Activated B cell treated with CpG ODN at 0.5 μM for 24 hours (primary cell): ENCODE measurements around the gene DLEC1. TPM values are rescaled to one million over a fixed set of nuclear protein-coding genes. Genes with fewer than 3 reads are reported as not detected.

Experiments
- ATAC-seq: fragments of 200-7000 bp; cut with Tn5 transposase; one replicate; pipeline ENCODE4 v1.10.0; 2021; ENCODE audit warnings: low read depth, mild to moderate bottlenecking, moderate library complexity
- CTCF ChIA-PET: fragments of 350-600 bp; sonication (Branson Sonifier 250); formaldehyde crosslinking; loops from one replicate; lab custom pipeline; 2021; ENCODE audit warnings: antibody characterized with exemption; lab: Charles Lee
- POLR2A ChIA-PET: fragments of 350-600 bp; sonication (Branson Sonifier 250); formaldehyde crosslinking; loops from one replicate; lab custom pipeline; 2021; ENCODE audit warnings: antibody characterized with exemption; lab: Charles Lee
- DNase-seq: peaks from one replicate; pipeline ENCODE4 v3.0.0; 2022
- H3K27ac Mint-ChIP-seq: one replicate; pipeline ENCODE4 v1.8.0; 2020; ENCODE audit warnings: mixed read lengths
- H3K27me3 Mint-ChIP-seq: one replicate; pipeline ENCODE4 v1.8.0; 2021; ENCODE audit warnings: mixed read lengths
- H3K36me3 Mint-ChIP-seq: one replicate; pipeline ENCODE4 v1.8.0; 2021; ENCODE audit warnings: low read depth, mixed read lengths
- H3K4me1 Mint-ChIP-seq: one replicate; pipeline ENCODE4 v1.8.0; 2021; ENCODE audit warnings: mixed read lengths
- H3K4me3 Mint-ChIP-seq: one replicate; pipeline ENCODE4 v1.8.0; 2020; ENCODE audit warnings: mild to moderate bottlenecking, mixed read lengths
- H3K9me3 Mint-ChIP-seq: one replicate; pipeline ENCODE4 v1.8.0; 2020; ENCODE audit warnings: mixed read lengths
- CTCF ChIP-seq: fragments of 200-600 bp; IDR thresholded peaks from one replicate; pipeline ENCODE4 v1.8.0; 2022; ENCODE audit warnings: antibody characterized with exemption, mild to moderate bottlenecking
- intact Hi-C: fragments of 100-400 bp; cut with micrococcal nuclease; formaldehyde crosslinking; loops from one replicate; pipeline ENCODE4 v1.15.1; 2024
- total RNA-seq: library from RNA; stranded (reverse); gene quantifications from 2 replicates; pipeline ENCODE4 v1.2.3, GENCODE V29; 2022

Gene DLEC1
- total RNA-seq, 1 donor from 2014 or later = 0.11 TPM

GRCh38 chr3:38094999-38095398 is 56.0 kb downstream of the DLEC1 start:
- Mint-ChIP-seq H3K9me3 (no peaks in the 10 kb centered on the region), H3K27me3 (peaks cover 14% of the 10 kb centered on the region), H3K36me3 (no peaks in the 10 kb centered on the region), H3K4me1 (no peaks in the 10 kb centered on the region), H3K27ac (no peak overlapping the region), H3K4me3 (no peak overlapping the region)
- POLR2A ChIA-PET = no interaction called here
- CTCF ChIA-PET = no interaction called here
- intact Hi-C loops = no loop called here
- no peak for DNase-seq
- no peak for TF ChIP-seq CTCF
- no peak for ATAC-seq

- no peaks in the 10 kb centered on the region for H3K9me3 Mint-ChIP-seq
These were observed 56.9 kb downstream of the DLEC1 start for GRCh38 chr3:38095669-38096483.

GRCh38 chr3:38097446-38098375 is 58.7 kb downstream of the DLEC1 start:
- no peak for TF ChIP-seq CTCF
- Mint-ChIP-seq H3K27ac (no peak overlapping the region), H3K4me3 (no peak overlapping the region), H3K4me1 (peaks cover 9% of the 10 kb centered on the region), H3K27me3 (peaks cover 14% of the 10 kb centered on the region), H3K9me3 (no peaks in the 10 kb centered on the region), H3K36me3 (no peaks in the 10 kb centered on the region)
- DNase-seq (no peak), ATAC-seq (no peak)
- intact Hi-C loops = no loop called here
- CTCF ChIA-PET = no interaction called here
- POLR2A ChIA-PET = no interaction called here

More at GRCh38 chr3:38095669-38096483, 56.9 kb downstream of the DLEC1 start:
- TF ChIP-seq CTCF = no peak
- CTCF ChIA-PET = no interaction called here
- H3K4me3 Mint-ChIP-seq = no peak overlapping the region
- H3K4me1 Mint-ChIP-seq = no peaks in the 10 kb centered on the region
- DNase-seq = no peak
- no peak for ATAC-seq
- intact Hi-C loops = no loop called here
- H3K27ac Mint-ChIP-seq = no peak overlapping the region
- POLR2A ChIA-PET = no interaction called here
- H3K36me3 Mint-ChIP-seq = no peaks in the 10 kb centered on the region
- H3K27me3 Mint-ChIP-seq = peaks cover 14% of the 10 kb centered on the region

- ChIA-PET CTCF (no interaction called here), POLR2A (no interaction called here)
- Mint-ChIP-seq H3K36me3 (no peaks in the 10 kb centered on the region), H3K9me3 (no peaks in the 10 kb centered on the region), H3K27ac (no peak overlapping the region), H3K27me3 (peaks cover 14% of the 10 kb centered on the region), H3K4me3 (no peak overlapping the region), H3K4me1 (peaks cover 9% of the 10 kb centered on the region)
- no peak for DNase-seq
- ATAC-seq = no peak
- no peak for TF ChIP-seq CTCF
- intact Hi-C loops = no loop called here
These were observed 59.3 kb downstream of the DLEC1 start for GRCh38 chr3:38098376-38098723.

- Mint-ChIP-seq H3K27me3 (peaks cover 14% of the 10 kb centered on the region), H3K36me3 (no peaks in the 10 kb centered on the region), H3K4me3 (no peak overlapping the region), H3K27ac (no peak overlapping the region), H3K9me3 (no peaks in the 10 kb centered on the region), H3K4me1 (peaks cover 9% of the 10 kb centered on the region)
- POLR2A ChIA-PET = no interaction called here
- no peak for DNase-seq
- no peak for ATAC-seq
- CTCF ChIA-PET = no interaction called here
- no peak for TF ChIP-seq CTCF
- intact Hi-C loops = no loop called here
These were observed 60.5 kb downstream of the DLEC1 start for GRCh38 chr3:38099518-38099917.
